Smooth muscle cell (in vitro differentiated cells): ENCODE measurements around the gene DYNLT2. TPM values are rescaled to one million over a fixed set of nuclear protein-coding genes. Genes with fewer than 3 reads are reported as not detected.

Experiments used
- DNase-seq: peaks from one replicate; lab custom pipeline; 2025; ENCODE audit not compliant: unreplicated experiment; lab: John Stamatoyannopoulos, UW
- H2AFZ ChIP-seq: fragments of 200-600 bp; sonication (generic); 2 replicates; pipeline ENCODE4 v1.6.0; 2016; ENCODE audit warnings: antibody characterized with exemption, low read depth, mild to moderate bottlenecking
- H3F3A ChIP-seq: fragments of 200-600 bp; sonication (generic); 2 replicates; pipeline ENCODE4 v1.6.0; 2017; ENCODE audit warnings: antibody characterized with exemption, low read depth
- H3K27ac ChIP-seq: fragments of 200-600 bp; sonication (generic); 2 replicates; pipeline ENCODE4 v1.5.1; 2016; ENCODE audit warnings: low read depth, mild to moderate bottlenecking
- H3K27me3 ChIP-seq: fragments of 200-600 bp; sonication (generic); 2 replicates; pipeline ENCODE4 v1.6.1; 2016; ENCODE audit warnings: low read depth, mild to moderate bottlenecking
- H3K36me3 ChIP-seq: fragments of 200-600 bp; sonication (generic); 2 replicates; pipeline ENCODE4 v1.5.1; 2016; ENCODE audit warnings: low read depth
- H3K4me1 ChIP-seq: fragments of 200-600 bp; sonication (generic); 2 replicates; pipeline ENCODE4 v1.5.1; 2016; ENCODE audit warnings: low read depth
- H3K4me2 ChIP-seq: fragments of 200-600 bp; sonication (generic); 2 replicates; pipeline ENCODE4 v1.6.0; 2016; ENCODE audit warnings: mild to moderate bottlenecking
- H3K4me3 ChIP-seq: fragments of 200-600 bp; sonication (generic); 2 replicates; pipeline ENCODE4 v1.5.1; 2016; ENCODE audit warnings: mild to moderate bottlenecking
- H3K79me2 ChIP-seq: fragments of 200-600 bp; sonication (generic); 2 replicates; pipeline ENCODE4 v1.6.0; 2016; ENCODE audit warnings: low read depth, mild to moderate bottlenecking
- H3K9ac ChIP-seq: fragments of 200-600 bp; sonication (generic); 2 replicates; pipeline ENCODE4 v1.6.0; 2016; ENCODE audit warnings: low read depth
- H3K9me3 ChIP-seq: fragments of 200-600 bp; sonication (generic); replicated peaks from 2 replicates; pipeline ENCODE4 v1.5.1; 2016; ENCODE audit warnings: low read depth
- H4K20me1 ChIP-seq: fragments of 200-600 bp; sonication (generic); 2 replicates; pipeline ENCODE4 v1.6.0; 2016; ENCODE audit warnings: low read depth
- WGBS: methylation state at CpG from one replicate; pipeline ENCODE4 v1.1.7; 2016; ENCODE audit warnings: low lambda C conversion rate; 5-methylcytosine and 5-hydroxymethylcytosine counted together
- polyA plus RNA-seq: library from polyadenylated mRNA; unstranded; fragments of >200 nt; fragmentation: Nextera tagmentation; extraction: Ambion mirVana; gene quantifications from 2 replicates; pipeline ENCODE4 v1.2.1, GENCODE V29; 2016
- total RNA-seq: library from RNA; depleted of rRNA; stranded (reverse); fragments of >200 nt; gene quantifications from 2 replicates; pipeline ENCODE4 v1.2.3, GENCODE V29; 2014
- TF ChIP-seq, protein P1 (sequence below): fragments of 200-600 bp; sonication (generic); IDR thresholded peaks from 2 replicates; pipeline ENCODE4 v1.5.1; 2017; ENCODE audit warnings: borderline replicate concordance, mild to moderate bottlenecking, antibody characterized with exemption; ENCODE audit not compliant: insufficient read depth, poor library complexity, severe bottlenecking

DYNLT2 gene
- total and polyA plus RNA-seq, 2 experiments from 2014 or later: 0.89 to 2.1 TPM

DNA sequence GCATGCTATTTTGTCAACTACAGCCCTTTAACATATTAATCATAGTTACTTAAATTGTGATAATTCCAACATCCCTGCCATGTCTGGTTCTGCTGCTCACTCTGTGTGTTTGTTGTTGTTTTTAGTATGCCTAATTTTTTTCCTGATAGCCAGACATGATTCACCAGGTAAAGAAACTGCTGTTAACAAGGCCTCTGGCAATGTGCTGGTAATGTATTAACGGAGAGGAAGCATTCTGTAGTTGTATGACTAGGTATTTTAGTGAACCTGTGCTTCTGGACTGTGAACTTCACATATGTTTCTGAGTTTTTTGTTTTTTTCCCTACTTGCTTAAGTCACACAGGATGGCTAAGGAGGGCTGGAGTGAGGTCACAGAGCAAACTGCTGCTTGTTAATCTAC lies 4.8 kb downstream of the DYNLT2 start:
- Histone ChIP-seq H3K4me2 (no peak overlapping the region), H4K20me1 (no peaks in the 10 kb centered on the region), H3K9me3 (peaks cover 3% of the 10 kb centered on the region), H3K36me3 (no peaks in the 10 kb centered on the region), H3K4me3 (no peak overlapping the region), H3F3A (no peaks in the 10 kb centered on the region), H3K79me2 (peaks cover 11% of the 10 kb centered on the region), H3K4me1 (peaks cover 9% of the 10 kb centered on the region), H3K27ac (no peak overlapping the region), H3K27me3 (no peaks in the 10 kb centered on the region), H3K9ac (no peak overlapping the region), H2AFZ (no peak overlapping the region)
- WGBS: 62% methylated on average over 1 of the region's 1 CpG
- DNase-seq: no peak
- TF ChIP-seq, protein P1, sequence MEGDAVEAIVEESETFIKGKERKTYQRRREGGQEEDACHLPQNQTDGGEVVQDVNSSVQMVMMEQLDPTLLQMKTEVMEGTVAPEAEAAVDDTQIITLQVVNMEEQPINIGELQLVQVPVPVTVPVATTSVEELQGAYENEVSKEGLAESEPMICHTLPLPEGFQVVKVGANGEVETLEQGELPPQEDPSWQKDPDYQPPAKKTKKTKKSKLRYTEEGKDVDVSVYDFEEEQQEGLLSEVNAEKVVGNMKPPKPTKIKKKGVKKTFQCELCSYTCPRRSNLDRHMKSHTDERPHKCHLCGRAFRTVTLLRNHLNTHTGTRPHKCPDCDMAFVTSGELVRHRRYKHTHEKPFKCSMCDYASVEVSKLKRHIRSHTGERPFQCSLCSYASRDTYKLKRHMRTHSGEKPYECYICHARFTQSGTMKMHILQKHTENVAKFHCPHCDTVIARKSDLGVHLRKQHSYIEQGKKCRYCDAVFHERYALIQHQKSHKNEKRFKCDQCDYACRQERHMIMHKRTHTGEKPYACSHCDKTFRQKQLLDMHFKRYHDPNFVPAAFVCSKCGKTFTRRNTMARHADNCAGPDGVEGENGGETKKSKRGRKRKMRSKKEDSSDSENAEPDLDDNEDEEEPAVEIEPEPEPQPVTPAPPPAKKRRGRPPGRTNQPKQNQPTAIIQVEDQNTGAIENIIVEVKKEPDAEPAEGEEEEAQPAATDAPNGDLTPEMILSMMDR: no peak

DNA sequence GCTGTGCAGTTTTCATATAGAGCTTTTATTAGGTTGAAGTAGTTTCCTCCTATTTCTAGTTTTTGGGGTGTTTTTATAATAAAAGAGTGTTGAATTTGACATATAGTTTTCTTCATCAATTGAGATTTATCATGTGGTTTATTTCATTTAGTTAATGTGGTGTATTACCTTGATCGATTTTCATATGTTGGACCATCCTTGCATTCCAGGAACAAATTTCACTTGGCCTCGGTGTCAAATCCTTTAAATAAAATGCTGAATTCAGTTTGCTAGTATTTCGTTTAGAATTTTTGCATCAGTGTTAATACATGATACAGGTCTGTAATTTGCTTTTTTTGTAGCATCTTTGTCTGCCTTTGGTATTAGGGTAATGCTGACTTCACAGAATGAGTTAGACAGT lies 6.0 kb downstream of the DYNLT2 start:
- Histone ChIP-seq H3K4me1 (peaks cover 5% of the 10 kb centered on the region), H3K79me2 (peaks cover 4% of the 10 kb centered on the region), H3K9ac (no peak overlapping the region), H3K4me2 (no peak overlapping the region), H3K27ac (no peak overlapping the region), H3K27me3 (no peaks in the 10 kb centered on the region), H3K9me3 (peaks cover 3% of the 10 kb centered on the region), H3F3A (no peaks in the 10 kb centered on the region), H3K4me3 (no peak overlapping the region), H3K36me3 (no peaks in the 10 kb centered on the region), H2AFZ (no peak overlapping the region), H4K20me1 (no peaks in the 10 kb centered on the region)
- no peak for DNase-seq
- TF ChIP-seq, protein P1: no peak
- WGBS: 92% methylated on average over 3 of the region's 3 CpGs

- no peak for DNase-seq
Observed at GRCh38 chr6:169741344-169741743, 10.0 kb downstream of the DYNLT2 start.

More at GRCh38 chr6:169741344-169741743, 10.0 kb downstream of the DYNLT2 start:
- no peaks in the 10 kb centered on the region for H3K36me3 ChIP-seq
- no peak overlapping the region for H2AFZ ChIP-seq
- no peaks in the 10 kb centered on the region for H3F3A ChIP-seq
- no peak overlapping the region for H3K27ac ChIP-seq
- no peaks in the 10 kb centered on the region for H4K20me1 ChIP-seq
- H3K79me2 ChIP-seq: no peaks in the 10 kb centered on the region
- H3K27me3 ChIP-seq: no peaks in the 10 kb centered on the region
- peaks cover 3% of the 10 kb centered on the region for H3K9me3 ChIP-seq
- no peak overlapping the region for H3K4me3 ChIP-seq
- no peak overlapping the region for H3K9ac ChIP-seq
- H3K4me1 ChIP-seq: no peaks in the 10 kb centered on the region
- H3K4me2 ChIP-seq: no peak overlapping the region
- TF ChIP-seq, protein P1: no peak
